B cell (primary cell): ENCODE measurements around the gene MATR3. TPM values are rescaled to one million over a fixed set of nuclear protein-coding genes. Genes with fewer than 3 reads are reported as not detected.

Source experiments
- polyA plus RNA-seq: library from polyadenylated mRNA; depleted of rRNA; stranded (reverse); fragments of >200 nt; gene quantifications from 2 replicates; pipeline ENCODE4 v1.2.3, GENCODE V29; 2012
- small RNA-seq: library from RNA; depleted of rRNA; stranded (forward); fragments of <200 nt; gene quantifications from one replicate; pipeline ENCODE3, GENCODE V24; 2012; ENCODE audit warnings: low replicate concordance, low read depth; ENCODE audit not compliant: insufficient read length
- total RNA-seq, 2 donors: library from RNA; stranded (reverse); fragments of 120-200 nt in 1 of 2; gene quantifications; 1 replicate in 1 of 2; 2 replicates in 1 of 2; pipeline versions ENCODE4 v1.2.3 to v1.2.4, GENCODE V29; 2013 to 2022

The MATR3 gene
- total and polyA plus RNA-seq, 2 donors (not counting 1 experiment from before 2014, with no cell fraction given) = 76.7 to 243 TPM

Small RNA genes within 50 kb of the gene (small RNA-seq; reads per million reads assigned to genes)
- not detected for gene RNA5SP195
- 45.5 reads per million, percentile 93 among the genes with 10 or more reads in this experiment for gene SNORA74A
- 23.7 reads per million, percentile 90 among the genes with 10 or more reads in this experiment for gene SNORA74D

Other genes starting within 250 kb of the MATR3 start
- gene SIL1, start 95.4 kb upstream of the MATR3 start, total RNA-seq = 17.9 and 19.8 TPM in 2 replicates
- gene SIL1, start 95.4 kb upstream of the MATR3 start, polyA plus RNA-seq = 13.7 and 16.9 TPM in 2 replicates
- 109 and 121 TPM in 2 replicates for gene PAIP2, start 48.1 kb downstream of the MATR3 start, total RNA-seq
- 38.5 and 99.0 TPM in 2 replicates for gene PAIP2, start 48.1 kb downstream of the MATR3 start, polyA plus RNA-seq
- 5.8 and 6.4 TPM in 2 replicates for gene SLC23A1, start 89.6 kb downstream of the MATR3 start, total RNA-seq
- 9.6 and 12.3 TPM in 2 replicates for gene SLC23A1, start 89.6 kb downstream of the MATR3 start, polyA plus RNA-seq
- 71.8 and 72.2 TPM in 2 replicates for gene MZB1, start 96.2 kb downstream of the MATR3 start, total RNA-seq
- gene MZB1, start 96.2 kb downstream of the MATR3 start, polyA plus RNA-seq = 306 and 375 TPM in 2 replicates
- 3.0 and 3.7 TPM in 2 replicates for gene PROB1, start 101.4 kb downstream of the MATR3 start, total RNA-seq
- gene PROB1, start 101.4 kb downstream of the MATR3 start, polyA plus RNA-seq = 1.1 and 1.2 TPM in 2 replicates
- 6.4 and 8.2 TPM in 2 replicates for gene SPATA24, start 110.3 kb downstream of the MATR3 start, total RNA-seq
- 2.0 and 4.6 TPM in 2 replicates for gene SPATA24, start 110.3 kb downstream of the MATR3 start, polyA plus RNA-seq
- 13.6 and 16.5 TPM in 2 replicates for gene DNAJC18, start 145.8 kb downstream of the MATR3 start, total RNA-seq
- 2.0 and 2.1 TPM in 2 replicates for gene DNAJC18, start 145.8 kb downstream of the MATR3 start, polyA plus RNA-seq
- gene ECSCR, start 169.0 kb downstream of the MATR3 start, total RNA-seq = not detected in 2 replicates
- not detected in 2 replicates for gene ECSCR, start 169.0 kb downstream of the MATR3 start, polyA plus RNA-seq
- gene SMIM33, start 177.3 kb downstream of the MATR3 start, total RNA-seq = not detected in 2 replicates
- gene SMIM33, start 177.3 kb downstream of the MATR3 start, polyA plus RNA-seq = not detected in 2 replicates
- gene STING1, start 189.0 kb downstream of the MATR3 start, total RNA-seq = 0.29 and 1.1 TPM in 2 replicates
- gene STING1, start 189.0 kb downstream of the MATR3 start, polyA plus RNA-seq = 2.8 and 5.3 TPM in 2 replicates